NCI-H526 (cell line): Measurements from ENCODE around the gene FMN1.

ENCODE experiments used
- DNase-seq, 2 experiments: peaks; one replicate each; lab custom pipeline; 2025; lab: John Stamatoyannopoulos, UW

FMN1 gene

DNA sequence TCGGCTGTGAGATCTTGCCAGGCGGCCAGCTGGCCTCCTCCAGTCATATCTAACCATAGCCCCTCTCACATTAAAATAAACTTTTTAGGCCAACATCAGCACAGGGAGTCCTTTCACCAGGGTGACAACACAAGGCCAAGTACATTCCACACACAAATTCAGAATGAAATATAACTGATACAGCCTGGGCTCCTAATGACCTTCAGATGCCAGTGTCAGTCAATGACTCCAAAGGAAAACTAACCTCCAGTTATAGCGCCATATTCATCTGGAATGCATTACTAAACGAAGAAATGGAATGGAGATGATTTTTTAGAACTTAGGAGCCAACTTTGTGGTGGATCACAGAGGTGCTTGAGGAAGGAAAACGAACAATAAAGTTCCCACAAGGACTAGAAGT is 271.3 kb downstream of the FMN1 start:
- DNase-seq = no peak

DNA sequence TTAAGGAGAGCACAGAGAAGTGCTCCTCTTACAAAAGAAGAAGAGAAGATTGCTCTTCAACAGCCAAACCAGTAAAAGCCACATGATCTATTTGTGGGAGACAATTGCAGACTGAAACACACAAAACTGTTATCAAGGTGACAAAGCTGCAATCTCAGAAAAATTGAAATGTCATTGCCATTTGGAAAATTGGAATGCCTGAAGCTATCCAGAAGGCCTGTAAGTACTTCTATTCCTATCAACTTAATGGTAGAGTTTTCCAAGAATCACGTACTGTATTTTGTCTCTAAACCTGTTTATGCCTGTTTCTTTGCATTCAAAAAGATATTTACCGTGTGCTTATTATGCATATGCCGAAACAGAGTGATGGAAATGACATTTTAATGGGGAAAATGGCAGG is 272.0 kb downstream of the FMN1 start:
- no peak for DNase-seq

- peak in 1 of 2 experiments; percentile 28 for DNase-seq
Observed at GRCh38 chr15:32919749-32920414, 274.6 kb downstream of the FMN1 start.

DNA sequence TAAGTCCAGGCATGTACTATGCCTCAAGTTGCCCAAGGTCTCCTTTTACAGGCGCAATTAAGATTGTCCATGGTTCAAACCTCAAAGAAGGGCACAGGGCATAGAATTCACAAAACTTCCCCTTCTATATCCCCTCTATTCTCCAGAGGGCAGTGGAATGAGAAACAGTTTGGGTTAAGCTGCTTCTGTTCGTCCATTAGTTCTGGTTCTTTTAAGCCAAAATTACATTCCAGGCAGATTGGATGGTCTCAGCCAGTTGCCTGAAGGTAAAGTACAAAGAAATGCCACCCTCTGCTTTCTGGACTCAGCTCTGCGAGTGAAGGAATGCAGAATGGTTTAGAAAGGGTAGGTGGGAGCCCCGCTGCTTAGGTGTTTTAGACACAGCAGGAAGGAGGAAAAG is 276.0 kb downstream of the FMN1 start:
- no peak for DNase-seq

GRCh38 chr15:32910839-32911238 is 283.7 kb downstream of the FMN1 start:
- no peak for DNase-seq

DNA sequence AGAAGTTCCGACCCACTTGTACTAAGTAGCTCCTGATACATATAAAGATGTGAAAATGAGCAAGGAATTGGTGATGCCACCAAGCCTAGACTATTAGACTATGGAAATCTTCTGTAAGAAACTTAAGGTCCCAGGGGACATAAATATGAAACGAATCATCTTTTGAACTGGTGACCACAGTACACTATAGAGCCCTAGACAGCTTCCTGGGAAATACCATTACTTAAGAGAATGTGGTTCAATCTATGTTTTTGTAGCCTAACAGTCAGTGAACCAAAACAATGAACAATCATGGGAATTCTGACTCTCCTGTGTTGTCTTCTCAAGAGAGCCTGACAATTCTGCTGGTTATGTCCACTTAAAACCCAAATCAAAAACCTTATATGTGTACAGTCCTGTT is 285.1 kb downstream of the FMN1 start:
- no peak for DNase-seq

DNA sequence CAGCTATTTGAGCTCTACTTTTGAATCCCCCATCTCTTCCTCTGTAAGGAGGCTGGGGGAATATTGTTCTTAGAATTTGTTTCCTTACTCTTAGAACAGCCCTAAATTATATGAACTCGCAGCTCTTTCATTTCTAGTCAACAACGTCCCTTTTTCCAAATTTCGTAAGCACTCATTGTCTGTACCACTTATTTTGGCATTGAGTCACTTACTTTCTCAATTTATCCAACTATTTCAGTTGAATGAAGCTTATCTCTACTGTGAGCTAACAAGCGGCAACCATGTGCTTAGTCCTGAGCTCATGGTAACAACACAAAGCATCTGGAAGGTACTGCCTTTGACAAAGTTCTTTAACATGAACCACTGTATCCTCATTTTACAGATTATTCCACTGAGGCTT is 285.6 kb downstream of the FMN1 start:
- no peak for DNase-seq

GRCh38 chr15:32908135-32908801 is 286.2 kb downstream of the FMN1 start:
- DNase-seq = no peak

DNA sequence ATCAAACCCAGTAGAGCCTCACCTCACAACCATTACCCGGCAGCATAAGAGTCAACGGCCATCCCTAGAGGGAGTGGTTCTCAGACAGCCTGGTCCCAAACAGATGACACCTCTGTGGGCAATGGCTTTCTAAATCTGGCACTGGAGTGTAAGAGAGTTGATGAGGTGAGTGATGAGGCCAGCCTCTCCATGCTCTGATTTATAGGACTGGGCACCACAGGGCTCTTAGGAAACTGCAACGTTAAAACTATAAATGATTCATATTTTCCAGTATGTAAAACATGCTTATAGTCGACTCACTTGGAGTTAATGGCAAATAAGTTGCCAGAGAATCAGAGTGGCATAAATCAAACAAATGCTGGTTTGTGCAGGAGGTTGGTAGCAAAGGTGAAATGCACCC is 289.0 kb downstream of the FMN1 start:
- DNase-seq = no peak

GRCh38 chr15:32904448-32904847 is 290.1 kb downstream of the FMN1 start:
- DNase-seq = no peak

GRCh38 chr15:32903591-32904290 is 290.8 kb downstream of the FMN1 start:
- no peak for DNase-seq

DNA sequence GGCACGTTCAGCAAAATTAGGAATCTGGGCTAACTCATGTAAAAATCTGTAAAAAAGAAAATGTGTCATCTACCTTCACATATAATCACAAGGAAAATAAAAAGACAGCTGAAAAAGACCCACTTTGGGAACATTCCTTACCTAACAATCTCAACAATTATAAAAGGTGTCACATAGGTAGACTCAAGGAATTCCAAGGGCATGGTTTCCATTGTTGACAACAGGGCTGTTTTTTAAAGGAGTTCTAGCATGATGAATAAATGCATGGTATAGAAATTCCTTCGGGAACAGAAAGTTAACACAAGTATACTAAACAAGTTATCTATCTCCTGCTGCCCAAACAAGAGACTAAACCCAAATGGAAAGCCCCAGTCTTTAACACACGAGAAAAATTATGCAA is 292.5 kb downstream of the FMN1 start:
- no peak for DNase-seq

DNA sequence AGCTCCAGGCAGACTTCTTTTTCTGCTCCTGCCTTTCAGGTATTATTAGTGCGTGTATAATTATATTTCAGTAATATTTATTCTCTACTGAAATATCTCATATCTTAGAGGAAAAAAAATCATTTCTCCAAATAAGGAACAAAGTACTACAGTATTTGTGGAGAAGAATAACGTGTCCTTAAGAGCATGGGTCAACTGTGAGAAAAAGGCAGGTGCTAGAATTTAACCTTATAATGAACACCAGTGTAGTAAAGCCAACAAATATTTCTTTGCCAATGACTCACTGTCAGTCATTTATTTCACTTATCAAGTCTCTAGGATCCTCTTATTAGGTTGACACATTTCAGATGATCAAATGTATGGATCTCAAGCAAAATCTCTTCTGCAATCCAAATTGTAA is 293.3 kb downstream of the FMN1 start:
- DNase-seq = no peak

DNA sequence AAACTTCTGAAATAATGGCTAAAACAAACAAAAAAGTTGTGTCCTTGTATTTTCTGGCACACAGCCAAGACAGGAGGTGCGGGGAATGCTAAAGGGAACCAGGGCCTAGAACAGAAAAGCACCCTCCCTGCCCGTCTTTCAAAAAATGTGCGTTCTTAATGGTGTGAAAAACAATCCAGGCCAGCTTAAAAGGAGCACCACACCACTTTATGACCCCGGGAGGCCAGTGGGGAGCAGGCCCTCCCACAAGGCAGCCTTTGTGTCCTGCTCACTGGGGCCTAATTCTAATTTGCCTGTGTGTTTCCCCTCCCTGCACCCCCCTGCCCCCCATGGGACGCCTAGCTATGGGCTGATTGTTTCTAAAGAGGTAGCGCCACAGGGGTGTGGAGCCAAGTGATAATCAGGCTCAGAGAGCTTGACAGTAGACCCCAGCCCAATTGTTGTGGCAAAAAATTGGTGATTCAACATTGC is 295.4 kb downstream of the FMN1 start:
- DNase-seq = peak; percentile 52 to 88

DNA sequence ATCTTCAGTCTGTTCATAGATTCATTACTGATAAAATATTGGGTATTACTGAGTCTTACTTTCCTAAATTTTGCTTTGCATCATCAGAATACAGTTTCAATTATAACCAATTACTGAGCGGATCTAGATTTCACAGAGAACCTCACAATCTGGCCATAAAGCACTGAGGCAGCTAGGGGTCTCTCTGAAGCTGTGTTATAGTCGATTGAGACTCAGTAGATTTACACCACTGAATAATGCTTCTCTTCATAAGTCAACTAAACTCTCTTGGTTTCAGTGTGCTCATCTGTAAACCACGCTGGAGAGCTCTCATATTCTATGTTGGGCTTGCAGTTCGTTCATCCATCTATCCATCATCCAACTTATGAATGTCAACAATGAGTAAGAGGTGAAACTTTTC is 296.1 kb downstream of the FMN1 start:
- DNase-seq = no peak

- no peak for DNase-seq
Observed at GRCh38 chr15:32893421-32893820, 301.1 kb downstream of the FMN1 start.

GRCh38 chr15:32889214-32889613 is 305.3 kb downstream of the FMN1 start:
- DNase-seq = no peak

DNA sequence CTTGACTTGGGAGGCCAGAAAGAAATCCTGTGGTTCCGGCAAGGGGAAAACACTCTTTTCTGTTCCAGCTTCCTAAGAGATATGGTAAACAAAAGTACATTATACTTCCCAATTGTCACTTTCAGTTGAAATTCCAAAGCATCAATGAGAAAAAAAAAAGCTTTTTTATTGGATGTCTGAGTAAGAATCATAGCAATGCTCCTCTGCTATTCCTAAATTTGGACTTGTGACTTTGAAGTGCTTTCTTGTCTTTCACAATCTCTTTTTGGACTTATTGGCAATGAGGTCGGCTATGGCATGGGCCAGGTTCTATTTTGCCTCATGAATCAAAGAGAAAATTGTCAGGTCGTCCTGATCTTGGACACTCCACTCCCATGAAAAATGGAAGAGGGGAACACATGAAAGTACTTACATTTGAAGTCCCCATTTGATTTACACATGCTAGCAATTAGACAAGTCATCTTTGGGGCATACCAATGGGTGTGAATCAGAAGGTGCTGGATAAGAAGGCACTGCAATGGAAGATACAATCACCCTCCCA is 306.2 kb downstream of the FMN1 start:
- DNase-seq = no peak

- no peak for DNase-seq
Observed at GRCh38 chr15:32887090-32887489, 307.4 kb downstream of the FMN1 start.

DNA sequence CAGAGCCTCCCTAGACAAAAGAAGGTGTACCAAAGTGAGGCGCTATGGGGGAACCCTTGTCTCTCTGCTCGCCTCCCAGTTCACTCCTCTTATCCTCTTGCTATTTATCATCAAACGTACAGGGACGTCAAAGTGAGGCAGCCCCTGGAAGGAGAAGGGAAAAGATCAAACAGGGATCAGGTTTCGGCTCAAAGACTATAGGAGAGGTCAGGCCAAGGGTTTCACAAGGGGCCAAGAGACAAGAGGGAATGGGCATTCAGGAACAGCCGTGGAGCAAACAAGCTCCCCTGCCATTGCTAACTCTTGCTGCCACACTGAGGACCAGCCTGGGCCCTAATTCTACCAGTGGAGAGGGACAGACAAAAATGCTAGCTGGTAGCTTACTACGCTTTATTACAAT is 308.1 kb downstream of the FMN1 start:
- DNase-seq = no peak

DNA sequence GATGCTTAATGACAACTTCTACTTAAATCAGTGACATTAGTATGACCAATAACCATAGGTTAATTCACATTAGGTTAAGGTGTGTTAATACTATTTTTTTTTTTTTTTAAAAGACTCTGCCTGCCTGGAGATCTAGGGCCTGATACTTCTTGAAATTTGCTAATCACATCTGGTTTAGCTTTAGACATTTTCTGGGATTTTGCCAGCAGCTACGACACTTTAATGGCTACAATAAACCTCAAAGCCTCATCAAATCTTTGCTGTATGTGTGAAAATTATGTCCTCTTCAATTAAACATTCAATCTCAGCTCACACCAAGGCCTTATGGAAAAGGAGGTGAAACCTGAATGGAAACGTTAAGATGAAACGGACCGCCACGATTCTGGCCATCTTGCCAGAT is 308.8 kb downstream of the FMN1 start:
- no peak for DNase-seq

- DNase-seq = no peak
Observed at GRCh38 chr15:32884146-32884545, 310.4 kb downstream of the FMN1 start.

GRCh38 chr15:32882955-32883354 is 311.6 kb downstream of the FMN1 start:
- DNase-seq = no peak
